GM20431 (cell line): ENCODE results near the gene DCDC2C.
"Not testable (repeated sequence)": the region's sequence is repeated elsewhere in the genome, so short reads cannot be mapped to it uniquely, and the experiment has no call there.

Experiments
- in situ Hi-C: fragments of 300-500 bp; cut with MseI, MboI; formaldehyde crosslinking; loops from one replicate; pipeline ENCODE4 v1.15.0; 2020; ENCODE audit warnings: low sequenced_read_pairs; ENCODE audit not compliant: unreplicated experiment

DCDC2C gene, protein sequence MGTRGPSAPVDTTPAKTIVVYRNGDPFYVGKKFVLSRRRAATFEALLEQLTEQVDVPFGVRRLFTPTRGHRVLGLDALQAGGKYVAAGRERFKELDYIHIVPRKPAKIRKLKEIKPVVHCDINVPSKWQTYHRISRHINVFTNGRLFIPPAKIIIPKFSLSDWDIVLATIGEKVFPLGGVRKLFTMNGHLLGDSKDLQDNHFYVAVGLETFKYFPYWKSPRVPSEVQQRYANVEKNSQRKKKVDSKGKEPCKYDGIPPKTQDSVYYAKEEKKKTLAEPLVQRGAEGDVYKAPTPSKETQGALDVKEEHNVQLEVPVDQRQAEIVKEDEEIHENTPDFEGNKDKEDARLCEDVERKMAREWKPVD

DNA sequence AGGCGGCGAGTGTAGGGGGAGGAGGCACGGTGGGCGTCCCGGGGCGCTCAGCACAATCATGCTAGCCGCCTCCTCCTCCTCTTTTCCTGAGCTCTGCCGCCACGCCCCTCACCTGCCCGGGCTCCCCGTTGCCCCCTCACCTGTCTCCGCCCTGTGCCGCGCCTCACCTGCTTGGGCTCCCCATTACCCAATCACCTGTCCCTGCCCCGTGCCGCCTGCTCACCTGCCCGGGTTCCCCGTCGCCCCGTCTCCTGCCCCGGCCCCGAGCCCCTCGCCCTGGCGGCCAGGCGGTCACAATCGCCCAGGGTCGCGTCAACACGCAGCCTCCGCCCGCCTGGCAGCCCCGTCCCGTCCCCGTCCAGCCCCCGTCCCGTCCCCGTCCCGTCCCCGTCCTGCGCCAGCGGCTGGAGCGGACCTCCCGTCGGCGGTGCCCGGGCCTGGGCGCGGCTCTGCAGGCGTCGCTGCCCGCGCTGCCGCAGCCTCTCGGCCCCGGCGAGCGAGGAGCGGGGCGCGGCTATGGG is at the start of gene DCDC2C:
DCDC2C (plus strand) TSS at position 340 of the 521 bp plus-strand sequence; CDS start at position 517, 177 bp downstream.
- in situ Hi-C loops, result no loop called here

DNA sequence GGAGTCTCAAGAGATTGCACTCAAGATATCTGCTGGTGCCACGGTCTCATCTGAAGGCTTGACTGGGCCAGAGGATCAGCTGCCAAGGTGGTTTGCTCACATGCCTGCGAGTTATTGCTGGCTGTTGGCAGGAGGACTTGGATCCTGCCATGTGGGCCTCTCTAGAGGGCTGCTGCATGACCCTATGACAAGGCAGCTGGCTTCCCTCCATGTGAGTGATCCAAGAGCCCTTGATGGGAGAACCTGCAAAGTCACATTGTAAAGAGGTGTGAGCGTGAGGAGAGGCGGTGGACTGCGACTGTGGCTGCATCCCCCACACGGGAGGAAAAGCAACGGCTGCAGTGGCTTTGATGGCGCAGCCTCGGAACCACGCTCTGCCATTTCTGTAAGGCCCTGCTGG is 49.4 kb upstream of the DCDC2C start:
- in situ Hi-C loops, result no loop called here

GRCh38 chr2:3654531-3655225 is 48.7 kb upstream of the DCDC2C start:
- in situ Hi-C loops, result no loop called here

- in situ Hi-C loops, result no loop called here
These were observed 47.3 kb upstream of the DCDC2C start for GRCh38 chr2:3655871-3656761.

DNA sequence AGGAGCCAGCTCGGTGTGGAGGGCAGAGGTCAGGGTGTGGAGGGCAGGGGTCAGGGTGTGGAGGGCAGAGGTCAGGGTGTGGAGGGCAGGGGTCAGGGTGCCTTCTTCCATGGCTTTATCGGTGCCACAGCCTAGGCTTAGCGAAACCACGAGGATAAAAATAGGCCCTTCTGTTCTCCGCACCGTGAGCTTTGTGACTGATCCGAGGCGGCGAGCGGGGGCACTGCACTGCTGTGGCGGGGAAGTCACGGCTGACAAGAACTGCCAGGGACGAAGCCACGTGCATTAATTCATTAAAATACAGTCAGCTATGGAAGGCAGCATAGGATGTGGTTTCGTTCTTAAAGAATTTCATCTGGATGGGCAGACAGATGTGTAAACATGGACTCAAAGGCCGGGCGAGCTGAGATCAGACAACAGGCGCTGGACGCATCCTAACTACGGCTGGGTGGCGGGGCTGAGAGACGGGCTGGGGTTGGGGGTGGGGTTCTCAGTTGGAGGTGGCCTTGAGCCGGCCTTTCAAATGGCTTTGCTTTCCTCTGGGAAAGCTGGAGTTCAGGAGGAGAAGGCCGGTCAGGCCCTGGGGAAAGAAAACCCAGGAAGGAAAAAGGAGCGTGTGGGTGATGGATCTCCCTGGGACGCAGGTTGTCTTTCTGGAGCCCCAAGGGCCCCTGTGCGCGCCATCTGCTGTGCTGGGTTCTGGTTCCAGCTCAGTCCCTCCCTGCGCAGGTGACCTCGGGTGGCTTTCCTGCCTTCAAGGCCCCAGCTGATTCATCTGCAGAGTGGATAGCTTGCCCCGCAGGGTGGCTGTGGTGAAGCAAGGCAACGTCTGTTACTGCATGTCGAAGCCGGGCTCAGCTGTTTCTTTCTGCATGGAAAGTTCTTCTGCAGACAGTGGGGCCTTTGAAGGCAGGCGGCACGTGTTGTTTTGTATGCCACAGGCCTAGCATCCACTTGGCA is 46.3 kb upstream of the DCDC2C start:
- in situ Hi-C loops, result no loop called here

- in situ Hi-C loops, result no loop called here
These were observed 45.5 kb upstream of the DCDC2C start, which contains the start of gene ALLC for GRCh38 chr2:3657881-3658280. Gene ALLC (plus strand): TSS chr2:3658200. CDS start chr2:3671158, 12,958 bp downstream.

DNA sequence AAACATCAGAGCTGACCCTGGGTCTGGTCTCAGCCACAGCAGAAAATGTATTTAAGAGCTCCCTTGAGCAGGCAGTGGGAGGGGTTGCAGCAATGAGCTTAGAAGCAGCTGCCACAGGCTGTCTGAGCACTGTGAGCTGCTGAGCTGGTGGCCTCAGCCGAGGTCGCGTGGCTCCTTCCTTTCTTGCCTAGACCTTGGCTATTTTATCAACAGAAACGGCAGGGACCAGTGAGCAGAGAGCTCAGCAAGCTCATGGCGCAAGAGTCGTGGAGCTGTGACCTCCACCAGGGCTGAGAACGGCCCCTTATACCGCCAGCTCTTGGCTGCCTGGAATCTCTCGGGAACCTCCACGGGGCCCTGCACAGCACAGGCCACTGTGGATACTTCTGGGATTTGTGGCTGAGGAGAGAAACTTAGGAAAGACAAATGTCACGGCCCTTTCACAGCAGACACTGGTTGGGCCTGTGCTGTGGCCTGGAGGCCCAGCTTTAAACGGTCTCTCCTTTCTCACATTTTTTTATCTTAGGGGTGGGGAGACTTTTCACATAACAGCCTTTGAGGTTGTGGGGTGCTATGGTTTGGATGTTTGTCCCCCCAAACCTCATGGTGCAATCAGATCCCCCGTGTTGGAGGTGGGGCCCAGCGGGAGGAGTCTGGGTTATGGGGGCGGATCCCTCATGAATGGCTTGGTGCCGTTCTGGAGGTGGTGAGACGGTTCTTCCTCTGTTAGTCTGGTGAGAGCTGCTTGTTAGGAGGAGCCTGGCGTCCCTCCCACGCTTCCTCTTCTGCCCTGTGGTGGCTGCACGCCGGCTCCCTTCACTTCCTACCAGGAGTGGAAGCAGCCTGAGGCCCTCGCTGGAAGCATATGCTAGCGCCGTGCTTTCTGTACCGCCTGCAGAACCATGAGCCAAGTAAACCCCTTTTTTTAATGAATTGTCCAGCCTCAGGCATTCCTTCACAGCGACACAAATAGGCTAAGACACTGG is 43.6 kb upstream of the DCDC2C start:
- in situ Hi-C loops, result no loop called here

DNA sequence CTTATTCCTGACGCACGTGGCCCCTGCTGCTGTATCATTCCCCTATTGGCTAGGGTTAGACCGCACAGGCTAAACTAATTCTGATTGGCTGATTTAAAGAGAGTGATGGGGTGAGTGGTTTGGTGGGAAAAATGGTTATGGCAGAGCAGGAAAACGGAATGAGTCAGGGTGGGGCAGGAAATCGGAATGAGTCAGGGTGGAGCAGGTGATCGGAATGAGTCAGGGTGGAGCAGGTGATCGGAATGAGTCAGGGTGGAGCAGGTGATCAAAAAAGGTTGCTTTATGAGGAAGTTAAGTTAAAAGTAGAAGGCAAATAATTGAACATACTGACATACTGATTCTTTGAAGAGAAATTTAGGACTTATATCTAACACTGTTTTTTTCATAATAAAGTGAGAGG is 42.7 kb upstream of the DCDC2C start:
- in situ Hi-C loops, result not testable (repeated sequence)

DNA sequence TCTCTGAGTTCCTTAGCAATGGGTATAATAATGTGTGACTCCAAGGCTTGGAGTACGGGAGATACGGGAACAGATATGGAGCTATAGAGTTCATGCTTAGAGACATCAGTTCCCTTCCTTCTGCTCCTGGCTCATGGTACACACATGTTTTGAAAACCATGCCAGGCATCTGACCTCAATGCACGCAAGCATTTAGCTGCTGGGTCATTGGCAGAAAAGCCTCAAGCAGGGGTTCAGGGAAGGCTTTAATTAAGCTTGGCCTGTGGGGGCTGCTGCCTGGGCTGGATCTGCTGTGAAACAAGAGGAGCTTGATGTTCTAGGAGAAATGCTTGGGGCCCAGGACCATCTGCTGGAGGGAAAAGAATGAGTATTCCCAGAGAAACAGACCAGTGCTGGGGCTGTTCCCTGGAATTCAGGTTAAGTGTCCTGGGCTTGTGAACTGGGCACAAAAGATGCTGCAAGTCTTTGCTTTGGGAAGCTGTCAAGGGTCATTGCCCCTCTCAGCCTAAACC is 42.2 kb upstream of the DCDC2C start:
- in situ Hi-C loops, result no loop called here

DNA sequence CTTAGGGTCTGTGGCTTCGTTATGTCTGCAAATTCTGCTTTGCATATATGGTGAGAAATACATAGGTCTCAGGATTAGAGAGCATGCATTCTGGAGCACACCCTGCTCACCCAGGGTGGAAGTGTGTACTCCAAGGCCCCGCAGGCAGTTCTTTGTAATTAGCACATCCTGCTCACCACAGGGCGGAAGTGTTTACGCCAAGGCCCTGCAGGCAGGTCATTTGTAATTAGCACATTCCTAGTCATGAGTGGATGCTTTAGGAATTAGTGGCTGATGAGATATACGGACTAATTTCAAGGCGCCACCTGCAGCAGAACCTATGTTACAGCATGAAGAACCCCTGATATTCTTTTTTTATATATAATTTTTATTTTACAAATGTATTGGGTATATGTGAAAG is 41.1 kb upstream of the DCDC2C start:
- in situ Hi-C loops, result no loop called here

DNA sequence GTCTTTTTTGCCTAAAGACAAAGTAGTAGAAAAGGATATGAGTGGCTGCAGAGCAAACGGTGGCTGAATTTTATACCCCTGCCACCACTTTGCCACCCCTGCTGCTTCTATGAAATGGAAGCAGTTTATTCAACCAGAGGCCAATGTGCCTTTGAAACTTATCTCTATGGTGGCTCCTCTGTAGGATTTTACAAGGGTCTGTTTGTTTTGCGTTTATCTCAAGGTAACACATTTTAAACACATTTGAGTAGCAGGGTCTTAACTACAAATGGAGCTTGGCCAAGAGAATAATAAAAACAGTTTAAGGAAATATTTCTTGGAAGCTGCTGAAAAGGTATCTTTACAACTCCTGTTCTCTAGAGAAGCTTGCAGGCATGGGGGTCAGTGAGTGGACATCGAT is 39.3 kb upstream of the DCDC2C start:
- in situ Hi-C loops, result no loop called here

- in situ Hi-C loops, result no loop called here
These were observed 38.5 kb upstream of the DCDC2C start for GRCh38 chr2:3664925-3665324.

DNA sequence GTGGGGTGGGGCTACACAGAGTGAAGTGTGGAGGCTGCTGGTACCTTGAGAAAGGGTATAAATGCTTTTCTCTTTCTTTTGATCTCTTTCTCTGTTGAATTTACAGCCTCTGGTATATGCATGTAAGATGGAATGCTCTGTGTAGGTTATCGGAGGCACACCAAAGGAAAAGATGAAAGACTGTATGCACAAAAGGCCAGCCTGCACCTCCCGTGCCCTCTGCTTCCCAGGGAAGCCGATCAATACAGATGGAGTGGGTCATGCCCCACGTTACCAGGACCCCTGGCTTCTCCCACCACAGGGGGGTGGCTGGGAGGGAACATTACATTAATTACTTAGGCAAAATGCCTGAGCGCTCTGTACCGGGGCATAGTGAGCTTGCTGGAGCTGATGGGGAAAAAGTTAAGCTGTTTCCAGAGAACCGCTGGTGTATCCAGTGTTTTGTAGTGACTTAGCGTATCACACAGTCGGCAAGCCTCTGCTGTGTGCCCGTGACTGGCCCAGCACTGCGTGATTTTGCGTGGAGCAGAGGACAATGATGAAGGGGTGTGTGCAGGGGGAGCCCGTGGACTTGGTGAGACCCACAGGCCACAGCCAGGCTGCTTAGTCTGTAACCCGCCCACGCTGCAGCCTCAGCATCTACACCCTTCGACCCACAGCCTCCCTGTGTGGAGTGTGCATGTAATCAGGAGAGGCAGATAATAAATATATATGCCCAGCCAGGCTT is 37.3 kb upstream of the DCDC2C start:
- in situ Hi-C loops, result no loop called here

GRCh38 chr2:3666613-3666975 is 36.8 kb upstream of the DCDC2C start:
- in situ Hi-C loops, result no loop called here

GRCh38 chr2:3667151-3667631 is 36.2 kb upstream of the DCDC2C start:
- in situ Hi-C loops, result no loop called here

DNA sequence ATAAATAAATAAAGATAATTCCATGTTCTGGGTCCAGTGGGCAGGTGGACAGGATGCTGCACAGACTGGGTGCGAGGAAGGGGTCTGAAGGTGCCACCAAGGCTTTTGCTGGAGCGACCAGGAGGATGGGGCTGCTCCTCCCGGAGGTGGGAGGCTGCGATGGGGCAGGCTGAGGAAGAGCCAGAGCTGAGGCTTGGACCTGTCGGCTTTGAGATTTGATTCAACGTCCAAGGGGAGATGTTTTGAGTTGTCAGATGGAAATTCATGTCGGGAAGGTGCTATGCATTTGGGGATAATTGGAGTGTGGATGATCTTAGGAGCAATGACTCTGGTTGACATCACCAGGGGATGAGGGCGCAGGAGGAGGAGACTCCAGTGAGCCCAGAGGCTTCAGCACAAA is 33.7 kb upstream of the DCDC2C start:
- in situ Hi-C loops, result no loop called here

DNA sequence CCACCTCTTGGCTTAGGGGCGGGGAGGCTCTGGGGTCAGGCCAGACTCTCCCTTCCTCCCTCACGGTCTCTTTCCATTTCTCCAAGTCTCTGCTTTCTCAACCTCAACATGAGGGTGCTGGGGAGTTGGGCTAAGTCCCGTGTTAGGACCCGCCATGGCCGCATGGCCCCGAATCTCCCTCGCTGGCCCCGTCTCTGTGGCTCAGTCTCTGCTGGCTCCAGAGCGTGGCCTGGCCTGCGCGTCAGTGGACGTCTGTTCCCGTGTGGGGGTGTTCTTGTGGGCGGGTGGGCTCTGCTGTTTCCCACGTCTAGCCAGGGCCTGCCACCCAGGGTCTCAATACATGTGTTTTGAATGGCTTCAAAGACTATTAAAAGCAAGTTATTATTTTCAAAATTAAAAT is 33.0 kb upstream of the DCDC2C start:
- in situ Hi-C loops, result no loop called here
